ELF-1 (cell line): ENCODE data around the gene SMARCB1.

Source experiments
- DNase-seq: peaks from one replicate; pipeline ENCODE4 v3.0.0-alpha.2; 2016; ENCODE audit warnings: low read depth, low spot score

Gene SMARCB1

GRCh38 chr22:23803001-23803819 lies 16.4 kb downstream of the SMARCB1 start:
- no peak for DNase-seq

- peak; percentile 44 for DNase-seq
Measured at GRCh38 chr22:23804781-23805291, 18.1 kb downstream of the SMARCB1 start.

GRCh38 chr22:23806837-23807236 lies 20.1 kb downstream of the SMARCB1 start:
- no peak for DNase-seq

- DNase-seq: no peak
Measured at GRCh38 chr22:23812378-23812777, 25.6 kb downstream of the SMARCB1 start.

- DNase-seq: no peak
Measured at GRCh38 chr22:23815541-23816155, 28.9 kb downstream of the SMARCB1 start.

GRCh38 chr22:23816156-23816976 lies 29.6 kb downstream of the SMARCB1 start:
- peak; percentile 36 for DNase-seq

- DNase-seq: no peak
Measured at GRCh38 chr22:23817146-23817545, 30.4 kb downstream of the SMARCB1 start.

- no peak for DNase-seq
Measured at GRCh38 chr22:23818541-23818940, 31.8 kb downstream of the SMARCB1 start.

GRCh38 chr22:23820748-23821211 lies 34.0 kb downstream of the SMARCB1 start:
- DNase-seq: peak; percentile 79

GRCh38 chr22:23822101-23822671 lies 35.4 kb downstream of the SMARCB1 start:
- no peak for DNase-seq

- no peak for DNase-seq
Measured at GRCh38 chr22:23823331-23823791, 36.6 kb downstream of the SMARCB1 start.

- DNase-seq: no peak
Measured at GRCh38 chr22:23824476-23825245, 37.9 kb downstream of the SMARCB1 start.

GRCh38 chr22:23825246-23825905 lies 38.6 kb downstream of the SMARCB1 start:
- no peak for DNase-seq

GRCh38 chr22:23826510-23827350 lies 40.0 kb downstream of the SMARCB1 start:
- no peak for DNase-seq

GRCh38 chr22:23827351-23827995 lies 40.7 kb downstream of the SMARCB1 start:
- peak; percentile 93 for DNase-seq

GRCh38 chr22:23828800-23829680 lies 42.3 kb downstream of the SMARCB1 start:
- DNase-seq: no peak

- DNase-seq: no peak
Measured at GRCh38 chr22:23829845-23830372, 43.1 kb downstream of the SMARCB1 start.
